HTR-8/SVneo (cell line): ENCODE data around the gene GPC5.
"Not testable (repeated sequence)": the region's sequence is repeated elsewhere in the genome, so short reads cannot be mapped to it uniquely, and the experiment has no call there.

Source experiments
- DNase-seq: peaks from one replicate; pipeline ENCODE4 v3.0.0; 2011; ENCODE audit warnings: low spot score, mixed read lengths; ENCODE audit not compliant: insufficient read length
- FAIRE-seq: peaks from 2 replicates; lab custom pipeline; 2011; peaks lifted over from hg19 to GRCh38; lab: Jason Lieb, UNC

GPC5 gene

DNA sequence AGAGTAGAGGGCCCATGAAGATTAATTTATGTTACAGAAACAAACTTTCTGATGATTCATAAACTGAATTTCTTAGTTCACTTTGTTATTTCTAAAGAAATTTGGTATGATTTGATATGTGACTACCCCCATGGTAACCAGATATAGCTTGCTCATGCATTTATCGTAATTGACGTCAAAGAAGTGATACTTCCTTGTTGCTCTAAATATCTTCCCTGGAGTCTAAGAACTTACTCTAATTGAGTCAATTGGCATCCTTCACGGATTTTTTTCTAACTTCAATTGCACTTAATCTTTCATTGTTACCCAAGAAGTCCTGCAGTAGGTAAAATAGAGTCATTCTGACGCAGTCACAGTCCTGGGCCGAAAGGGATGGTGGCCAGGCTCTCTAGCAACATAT, 240.9 kb downstream of the GPC5 start:
- no peak for DNase-seq
- no peak for FAIRE-seq

DNA sequence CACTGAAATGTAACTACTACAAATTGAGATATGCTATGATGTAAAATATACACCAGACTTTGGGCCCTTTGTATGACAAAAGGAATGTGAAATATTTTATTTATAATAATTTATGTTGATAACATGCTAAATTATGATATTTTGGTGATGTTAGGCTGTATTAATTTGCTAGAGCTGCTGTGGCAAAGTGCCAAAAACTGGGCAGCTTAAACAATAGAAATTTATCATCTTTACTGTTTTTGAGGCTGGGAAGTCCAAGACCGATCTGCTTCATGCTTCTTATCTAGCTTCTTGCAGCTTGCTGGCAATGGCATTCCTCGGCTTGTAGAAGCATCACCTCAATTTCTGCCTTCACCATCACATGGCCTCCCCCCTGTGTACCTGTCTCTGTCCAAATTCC, 245.0 kb downstream of the GPC5 start:
- no peak for DNase-seq
- FAIRE-seq: no peak

DNA sequence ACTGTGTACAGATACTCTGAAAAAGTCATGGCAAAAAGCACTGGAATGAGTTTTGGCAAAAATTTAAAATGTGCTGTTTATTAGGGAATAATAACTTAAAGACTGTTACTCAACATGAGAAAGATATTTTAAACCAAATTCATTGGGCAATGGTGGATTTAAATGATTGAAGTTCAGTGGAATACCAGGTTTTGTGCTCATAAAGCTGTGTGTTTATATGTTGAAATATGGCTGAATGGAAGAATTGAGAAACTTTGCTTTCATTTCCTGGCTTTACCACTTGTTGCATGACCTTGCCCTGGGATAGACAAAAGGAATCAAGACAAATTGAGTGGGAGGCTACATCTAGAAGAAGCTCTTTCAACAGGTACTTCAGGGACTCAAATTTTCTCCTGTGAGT, 246.4 kb downstream of the GPC5 start:
- DNase-seq: no peak
- FAIRE-seq: no peak

DNA sequence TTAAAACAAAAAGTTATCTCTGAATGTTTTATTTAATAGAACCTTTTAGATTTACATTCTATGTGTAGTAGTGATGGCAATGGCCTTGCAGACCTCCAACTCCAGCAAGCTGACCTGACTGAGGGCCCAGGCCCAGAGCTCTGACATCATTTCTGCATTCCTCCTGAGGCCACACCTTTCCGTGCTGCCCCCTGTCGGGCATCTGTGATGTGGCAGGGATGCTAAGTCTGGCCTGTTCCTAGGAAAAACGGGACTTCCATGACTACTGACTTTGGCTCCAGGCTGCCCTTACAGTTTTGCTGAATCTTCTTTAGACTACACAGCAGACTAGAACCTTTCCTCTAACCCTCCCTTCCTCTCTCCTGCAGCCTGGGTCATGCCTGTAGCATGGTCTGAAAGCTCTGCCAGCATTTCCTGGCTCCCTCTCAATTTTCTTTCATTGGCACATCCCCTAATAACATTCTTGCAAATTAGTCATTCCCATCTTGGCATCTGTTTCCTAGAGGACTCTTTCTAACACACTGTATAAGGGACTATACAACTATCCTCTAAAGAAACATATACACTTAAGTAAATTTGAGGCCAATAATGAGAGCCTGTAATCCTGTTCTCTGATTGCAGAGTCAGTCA, 249.1 kb downstream of the GPC5 start:
- no peak for FAIRE-seq
- DNase-seq: no peak

DNA sequence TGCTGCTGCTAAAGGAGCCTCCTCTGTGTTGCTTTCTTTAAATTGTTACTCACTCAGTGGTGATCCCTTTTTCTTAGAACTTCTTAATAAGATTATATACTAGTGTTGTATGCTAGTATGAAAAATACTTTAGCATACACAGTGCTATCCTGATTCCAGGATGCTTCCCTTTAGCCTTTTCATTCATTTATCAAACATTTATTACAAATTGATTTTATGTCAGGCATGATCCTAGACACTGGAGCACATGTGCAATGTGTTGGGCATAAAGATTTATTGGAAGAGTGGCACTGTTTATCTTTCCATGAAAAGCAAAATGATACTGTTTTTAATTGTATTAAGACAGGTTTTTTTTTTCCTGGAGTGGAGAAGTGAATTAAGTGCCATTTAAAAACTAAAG, 249.6 kb downstream of the GPC5 start:
- DNase-seq (no peak), FAIRE-seq (no peak)

DNA sequence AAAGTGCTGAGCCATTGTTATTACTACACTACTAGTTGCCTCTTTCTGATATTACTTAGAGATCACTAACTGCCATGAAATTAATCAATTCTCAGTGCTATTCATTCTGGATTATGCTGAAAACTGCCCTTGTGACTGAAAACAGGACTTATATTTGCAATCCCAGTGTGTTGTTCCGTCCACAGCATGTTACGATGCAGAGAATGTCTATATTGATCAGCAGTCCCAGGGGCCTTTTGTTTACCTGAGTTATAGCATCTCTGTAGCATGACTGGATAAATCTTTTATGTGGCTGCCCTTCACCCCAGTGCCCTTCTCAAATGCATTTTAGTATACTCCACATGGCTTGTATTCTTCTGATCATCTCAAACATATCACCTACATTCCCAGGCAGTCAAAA, 251.0 kb downstream of the GPC5 start:
- FAIRE-seq (no peak), DNase-seq (no peak)

DNA sequence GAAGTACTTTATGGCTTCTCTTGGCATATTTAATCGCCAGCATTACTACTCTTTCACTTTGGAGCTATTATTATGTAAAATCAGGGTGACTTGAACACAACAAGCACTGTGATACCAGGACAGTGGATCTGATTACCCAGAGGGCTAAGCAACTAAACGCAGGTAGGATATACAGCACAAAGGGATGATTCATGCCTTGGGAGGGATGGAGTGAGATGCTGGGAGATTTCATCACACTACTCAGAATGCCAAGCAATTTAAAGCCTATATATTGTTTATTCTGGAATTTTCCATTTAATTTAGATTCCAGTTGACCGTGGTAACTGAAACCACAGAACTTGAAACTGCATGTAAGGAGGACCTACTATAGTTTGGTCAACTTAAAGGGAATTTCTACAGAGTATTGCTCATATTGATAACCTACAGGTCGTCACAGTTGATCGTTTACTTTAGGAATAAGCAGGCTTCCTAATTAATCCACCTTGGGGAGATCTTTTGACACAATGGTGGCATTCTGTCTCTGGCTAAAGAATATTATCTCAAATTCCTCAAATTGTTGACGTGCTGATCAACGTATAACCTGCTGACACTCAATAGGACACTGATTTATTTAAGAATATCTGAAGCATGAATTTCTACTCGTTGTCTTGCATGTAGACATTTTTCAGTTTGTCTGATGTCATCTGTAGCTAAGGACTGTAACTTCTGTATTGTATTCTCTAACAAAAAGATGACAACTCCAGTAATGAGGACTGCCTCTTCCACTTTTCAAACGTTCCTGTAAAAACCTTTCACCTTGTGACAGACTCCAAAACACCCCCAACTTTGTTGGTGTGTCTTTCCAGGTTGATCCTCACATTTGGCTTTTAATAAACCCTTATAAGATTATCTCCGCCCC, 254.2 kb downstream of the GPC5 start:
- DNase-seq: peak; percentile 5
- peak; percentile 26 for FAIRE-seq

DNA sequence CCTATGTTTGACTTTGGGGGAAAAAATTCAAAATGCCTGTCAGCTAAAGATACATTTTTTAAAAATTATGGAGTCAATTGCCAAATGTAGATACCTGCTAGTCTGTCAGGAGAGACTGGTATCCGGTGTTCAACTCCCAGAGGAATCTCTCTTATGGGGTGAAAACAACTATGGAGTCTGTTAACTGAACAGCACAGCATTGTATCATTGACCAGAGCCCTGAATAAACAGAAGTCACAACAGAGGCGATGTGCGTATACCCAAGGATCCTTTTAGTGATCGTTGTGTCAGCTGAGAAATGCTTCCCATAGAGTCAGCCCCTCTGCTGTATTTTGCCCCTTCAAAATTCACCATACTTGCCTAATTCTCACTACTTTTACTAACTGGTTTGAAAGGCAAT, 257.3 kb downstream of the GPC5 start:
- FAIRE-seq (no peak), DNase-seq (no peak)

DNA sequence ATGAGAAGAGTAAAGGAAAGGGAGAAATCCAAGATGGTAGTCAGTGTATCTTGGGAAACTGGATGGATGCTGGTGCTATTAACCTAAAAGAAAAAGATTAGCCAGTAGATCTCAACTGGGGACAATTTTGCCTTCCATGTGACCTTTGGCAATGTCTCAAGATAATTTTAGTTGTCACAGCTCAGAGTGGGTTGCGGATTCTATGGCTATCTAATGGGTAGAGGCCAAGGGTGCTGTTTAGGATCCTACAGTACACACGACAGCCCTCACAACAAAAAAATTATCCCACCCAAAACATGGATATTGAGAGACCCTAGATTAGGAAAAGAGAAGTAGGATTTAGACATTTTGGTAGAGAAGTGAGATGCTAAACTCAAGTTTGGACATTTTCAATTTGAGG, 258.9 kb downstream of the GPC5 start:
- no peak for DNase-seq
- FAIRE-seq: no peak

DNA sequence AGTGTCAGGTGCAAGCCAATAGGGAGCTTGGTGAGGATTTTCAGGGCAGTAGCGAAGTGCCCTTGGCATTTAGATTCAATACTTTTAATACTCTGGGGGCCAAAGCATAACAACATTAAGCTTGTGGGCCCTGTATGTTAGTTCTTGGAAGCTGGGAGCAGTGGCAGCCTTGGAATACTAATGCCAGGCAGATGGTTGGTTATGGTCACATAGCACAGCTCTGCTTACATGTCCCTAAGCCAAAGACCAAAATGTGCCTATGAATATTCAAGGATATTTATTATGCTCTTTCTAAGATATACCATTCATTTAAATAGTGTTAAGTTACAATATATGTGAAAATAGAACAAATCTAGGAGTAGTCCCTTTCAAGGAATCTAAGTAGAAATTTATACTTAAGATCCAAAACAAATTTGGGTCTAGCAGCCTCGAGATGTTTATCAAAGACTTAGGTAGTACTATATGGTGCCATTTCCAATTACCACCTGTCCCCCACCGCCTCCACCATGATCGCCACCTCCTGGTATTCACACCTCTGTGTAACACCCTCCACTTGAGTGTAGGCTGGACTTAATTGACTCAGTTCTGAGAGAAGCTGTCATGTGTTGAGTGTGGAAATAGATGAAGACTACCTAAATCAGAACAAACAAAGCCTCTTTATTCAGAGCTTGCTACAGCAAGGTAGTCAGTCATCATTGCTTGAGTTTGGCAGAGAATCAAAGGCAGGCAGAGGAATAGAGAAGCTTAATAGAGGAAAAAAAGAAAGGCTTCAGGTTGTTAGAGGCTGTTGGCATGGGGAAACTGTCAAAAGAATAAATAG, 261.0 kb downstream of the GPC5 start:
- FAIRE-seq: no peak
- DNase-seq: no peak

DNA sequence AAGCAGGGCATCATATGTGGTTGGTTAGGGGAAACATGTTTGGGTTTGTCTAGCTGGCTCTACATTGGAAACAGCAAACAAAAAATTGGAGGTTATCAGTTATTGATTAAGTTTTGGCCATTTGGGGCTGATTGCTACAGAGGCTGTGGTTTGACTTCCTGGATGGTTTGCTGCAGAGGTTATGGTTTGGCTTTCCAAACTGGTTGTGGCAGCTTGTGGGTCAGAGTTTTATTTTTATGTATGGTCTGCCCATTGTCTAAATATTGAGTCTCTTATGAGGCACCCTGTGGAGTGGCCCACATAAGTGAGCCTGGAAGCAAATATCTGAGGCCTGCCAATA, 261.6 kb downstream of the GPC5 start:
- DNase-seq (no peak), FAIRE-seq (no peak)

DNA sequence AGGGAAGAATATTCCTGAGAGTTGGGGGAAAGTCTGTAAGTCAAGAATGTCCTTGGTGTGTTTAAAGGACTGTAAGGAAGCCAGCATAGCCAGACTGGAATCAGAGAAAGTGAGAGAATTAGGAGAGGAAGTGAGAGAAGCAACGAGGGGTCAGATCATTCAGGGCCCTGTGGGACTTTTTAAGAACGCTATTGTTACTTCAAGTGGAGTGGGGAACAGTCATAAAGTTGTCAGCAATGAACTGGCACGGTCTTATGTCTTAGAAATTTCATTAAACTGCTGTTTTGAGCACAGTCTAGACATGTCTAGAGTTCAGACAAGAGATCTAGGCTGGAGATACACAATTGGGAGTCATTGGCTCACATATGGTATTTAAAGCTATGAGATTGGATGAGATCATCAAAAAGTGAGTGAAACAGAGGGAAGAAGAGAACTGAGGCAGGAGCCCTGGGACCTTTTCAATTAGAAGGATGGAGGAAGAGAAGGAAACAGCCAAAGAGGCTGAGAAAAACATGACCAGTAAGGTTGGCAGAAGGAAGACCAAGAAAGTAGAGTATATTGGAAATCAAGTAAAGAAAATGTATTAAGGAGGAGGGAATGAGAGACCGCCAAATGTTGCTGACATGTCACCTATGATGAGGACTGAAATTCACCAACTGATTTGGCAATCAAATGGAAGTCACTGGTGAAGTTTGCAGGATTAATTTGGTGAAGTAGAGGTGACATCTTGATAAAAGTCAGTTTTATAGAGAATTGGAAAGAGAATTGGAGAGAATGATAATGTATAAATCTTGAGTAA, 263.5 kb downstream of the GPC5 start:
- FAIRE-seq (no peak), DNase-seq (no peak)

DNA sequence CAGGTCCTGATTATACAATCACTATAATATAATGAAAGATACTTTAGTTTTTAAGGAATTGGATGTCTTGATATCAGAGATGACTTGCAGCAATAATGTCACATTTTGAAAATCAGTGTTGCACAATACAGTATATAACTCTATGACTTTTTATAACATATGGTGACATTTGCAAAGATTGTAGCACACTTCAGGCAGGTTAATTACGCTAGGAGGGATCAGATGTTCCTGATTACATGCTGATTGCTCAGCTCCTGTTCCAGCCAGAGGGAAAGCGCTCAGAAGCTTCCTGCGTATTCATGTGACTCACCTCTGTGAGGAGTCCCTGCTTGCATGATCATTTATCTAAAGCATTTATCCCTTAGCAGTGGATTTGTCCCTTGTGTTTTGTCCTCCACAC, 265.6 kb downstream of the GPC5 start:
- DNase-seq (no peak), FAIRE-seq (no peak)

DNA sequence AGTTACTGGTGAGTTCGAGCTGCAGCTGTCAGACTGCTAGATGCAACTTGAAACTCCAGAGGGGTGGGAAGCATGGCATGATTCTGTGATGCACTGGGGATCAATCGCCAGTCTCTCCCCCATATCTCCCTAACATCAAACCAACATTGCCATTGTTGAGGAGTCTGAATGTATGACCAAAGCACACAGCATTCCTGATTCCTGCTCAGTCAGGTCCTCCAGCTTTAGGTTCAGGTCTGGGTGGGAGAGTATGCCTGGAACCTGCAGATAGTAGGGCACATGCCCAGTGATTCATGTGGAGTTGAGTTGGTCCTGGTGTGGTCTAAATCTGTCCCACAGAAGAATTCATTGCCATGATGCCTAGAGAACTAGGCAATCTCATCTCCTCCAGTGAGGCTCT, 269.1 kb downstream of the GPC5 start:
- no peak for FAIRE-seq
- no peak for DNase-seq

DNA sequence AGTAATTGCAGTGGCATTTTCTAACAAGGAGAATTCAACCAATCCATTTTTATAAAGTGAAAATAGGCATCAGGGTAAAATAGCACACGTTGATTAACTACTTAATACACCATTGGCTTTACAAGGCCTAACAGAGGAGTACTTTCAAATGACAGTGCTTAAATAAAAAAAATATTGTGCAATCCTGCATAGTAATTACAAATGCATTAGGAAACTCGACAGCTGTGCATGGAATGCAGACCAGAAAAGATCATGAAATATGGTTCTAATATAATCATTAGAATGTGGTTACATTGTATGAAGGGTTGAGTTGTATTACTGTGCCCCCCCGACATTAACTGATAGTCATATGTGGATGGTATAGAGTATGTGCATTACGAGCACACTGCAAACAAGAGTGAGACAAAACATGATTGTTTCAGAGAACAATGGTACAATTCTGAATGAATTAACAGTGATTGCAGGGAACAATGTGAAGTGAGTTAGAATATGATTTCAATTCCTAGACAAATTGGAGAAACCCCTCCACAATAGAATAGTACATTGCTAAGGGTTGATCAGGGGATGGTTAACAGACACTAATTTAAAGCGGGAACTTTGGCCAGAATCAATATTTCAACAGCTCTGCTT, 270.6 kb downstream of the GPC5 start:
- no peak for FAIRE-seq

DNA sequence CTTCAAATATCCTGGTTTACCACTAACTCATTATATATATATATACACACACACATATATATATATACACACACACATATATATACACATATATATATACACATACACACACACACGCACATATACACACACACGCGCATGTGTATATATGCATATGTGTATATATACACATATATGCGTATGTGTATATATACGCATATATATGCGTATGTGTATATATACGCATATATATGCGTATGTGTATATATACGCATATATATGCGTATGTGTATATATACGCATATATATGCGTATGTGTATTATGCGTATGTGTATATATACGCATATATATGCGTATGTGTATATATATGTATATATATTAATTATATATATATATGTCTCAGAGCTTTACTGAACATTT, 275.9 kb downstream of the GPC5 start:
- DNase-seq, FAIRE-seq: not testable (repeated sequence)

More for the DNA sequence above, 270.6 kb downstream of the GPC5 start:
- no peak for DNase-seq

DNA sequence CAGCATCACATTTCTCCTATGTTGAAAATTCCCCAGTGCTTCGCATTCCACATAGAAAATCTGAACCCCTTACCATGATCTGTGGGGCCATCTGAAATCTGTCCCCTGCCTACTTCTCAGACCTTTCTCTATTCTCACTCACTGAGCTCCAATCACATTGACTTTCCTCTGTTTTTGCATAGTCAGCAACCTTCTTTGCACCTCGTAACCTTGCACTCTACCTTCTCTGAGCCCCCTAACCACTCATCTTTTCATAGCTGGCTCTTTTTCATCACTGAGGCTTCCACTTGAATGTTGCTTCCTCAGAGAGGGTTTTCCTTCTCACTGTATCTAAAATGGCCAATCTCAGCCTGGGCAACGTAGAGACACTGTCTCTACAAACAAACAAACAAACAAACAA, 286.3 kb downstream of the GPC5 start:
- DNase-seq (no peak), FAIRE-seq (no peak)

DNA sequence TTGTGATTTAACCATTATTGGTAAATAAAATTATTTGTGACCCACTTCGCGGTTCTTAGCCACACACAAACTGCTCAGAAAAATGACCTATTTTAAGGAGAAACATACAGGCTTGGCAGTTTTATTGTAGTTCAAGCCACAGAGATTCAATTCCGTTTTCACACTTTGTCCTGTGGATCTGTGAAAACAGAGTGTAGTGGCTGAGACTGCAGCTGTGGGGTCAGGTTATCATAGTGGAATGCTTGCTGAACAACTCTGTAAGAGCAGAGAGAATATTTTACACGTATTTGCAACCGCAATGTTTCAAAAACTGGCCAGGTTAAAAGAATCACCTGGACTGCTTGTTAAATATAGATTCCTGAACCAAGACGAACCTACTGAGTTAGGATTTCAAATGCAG, 292.5 kb downstream of the GPC5 start:
- FAIRE-seq (no peak), DNase-seq (no peak)

DNA sequence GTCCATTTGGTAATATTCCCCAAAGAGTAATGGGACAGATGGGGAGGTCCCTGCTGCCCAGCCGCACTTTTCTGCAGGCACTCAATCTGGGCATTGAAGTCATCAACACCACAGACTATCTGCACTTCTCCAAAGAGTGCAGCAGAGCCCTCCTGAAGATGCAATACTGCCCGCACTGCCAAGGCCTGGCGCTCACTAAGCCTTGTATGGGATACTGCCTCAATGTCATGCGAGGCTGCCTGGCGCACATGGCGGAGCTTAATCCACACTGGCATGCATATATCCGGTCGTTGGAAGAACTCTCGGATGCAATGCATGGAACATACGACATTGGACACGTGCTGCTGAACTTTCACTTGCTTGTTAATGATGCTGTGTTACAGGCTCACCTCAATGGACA, 295.0 kb downstream of the GPC5 start:
- FAIRE-seq: no peak

DNA sequence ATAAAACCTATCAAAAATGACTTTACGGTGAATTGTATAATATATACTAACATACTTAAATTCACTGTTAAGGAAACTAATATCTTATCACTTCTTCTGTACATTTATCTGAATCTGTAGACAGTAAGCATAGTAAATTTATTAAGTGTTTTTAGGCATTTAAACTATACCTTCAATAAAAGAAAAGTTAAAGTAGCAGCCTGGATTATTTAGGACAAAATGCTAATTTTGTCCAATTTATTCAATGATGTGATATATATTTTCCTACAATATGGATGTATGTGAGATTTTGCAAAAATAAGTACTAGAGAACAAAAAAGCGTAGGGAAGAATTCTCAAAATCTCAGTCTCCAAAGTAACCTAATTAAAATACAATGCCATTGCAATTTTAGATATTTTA, 299.9 kb downstream of the GPC5 start:
- no peak for FAIRE-seq
- DNase-seq: no peak

More for the DNA sequence above, 295.0 kb downstream of the GPC5 start:
- DNase-seq: no peak
